Vagina (tissue), 2 donors: ENCODE results near the gene BEND3. TPM values are rescaled to one million over a fixed set of nuclear protein-coding genes. Genes with fewer than 3 reads are reported as not detected.

Source experiments
- DNase-seq, 2 donors: peaks; one replicate each; pipeline ENCODE4 v3.0.0-alpha.2; 2017; ENCODE audit errors: extremely low spot score in 2 of 2
- H3K27ac ChIP-seq: fragments of 200-600 bp; sonication (generic); one replicate; pipeline ENCODE4 v1.5.1; 2019
- H3K27me3 ChIP-seq: fragments of 200-600 bp; sonication (generic); one replicate; pipeline ENCODE4 v1.5.1; 2019
- H3K36me3 ChIP-seq, 2 donors: fragments of 200-600 bp; sonication (generic); one replicate each; pipeline ENCODE4 v1.5.1; 2017 to 2019
- H3K4me1 ChIP-seq: fragments of 200-600 bp; sonication (generic); one replicate; pipeline ENCODE4 v1.5.1; 2019
- H3K4me3 ChIP-seq, 2 donors: fragments of 200-600 bp; sonication (generic); 1 replicate in 1 of 2; 2 replicates in 1 of 2; pipeline ENCODE4 v1.5.1; 2016 to 2019
- H3K9me3 ChIP-seq: fragments of 200-600 bp; sonication (generic); one replicate; pipeline ENCODE4 v1.5.1; 2019
- POLR2A ChIP-seq, 2 donors: fragments of 450-650 bp; IDR thresholded peaks; one replicate each; pipeline ENCODE4 v1.6.1; 2017; ENCODE audit warnings: antibody characterized with exemption in 2 of 2, mild to moderate bottlenecking in 2 of 2, moderate library complexity in 2 of 2
- POLR2AphosphoS5 ChIP-seq, 2 donors: sonication (generic); formaldehyde crosslinking; IDR thresholded peaks; one replicate each; pipeline ENCODE4 v1.9.0; 2017; ENCODE audit warnings: antibody characterized with exemption in 2 of 2, mild to moderate bottlenecking in 2 of 2, low read depth in 1 of 2; ENCODE audit not compliant: insufficient read depth in 1 of 2
- intact Hi-C: fragments of 100-400 bp; cut with DNase I; formaldehyde crosslinking; loops from one replicate; pipeline ENCODE4 v1.15.1; 2023
- total RNA-seq: library from RNA; depleted of rRNA; stranded (reverse); fragments of >200 nt; gene quantifications from one replicate; pipeline ENCODE4 v1.2.3, GENCODE V29; 2016
- TF ChIP-seq, protein P1 (sequence below), 3 experiments: fragments of 450-650 bp in 2 of 3; fragments of 200-600 bp in 1 of 3; sonication (generic) in 1 of 3; IDR thresholded peaks; one replicate each; pipeline ENCODE4 v1.5.1; 2017 to 2019; ENCODE audit warnings: antibody characterized with exemption in 3 of 3, mild to moderate bottlenecking in 2 of 3, moderate library complexity in 2 of 3

BEND3 gene
- total RNA-seq, 1 donor from 2014 or later = 2.0 TPM

GRCh38 chr6:107124934-107125348 lies 9.6 kb upstream of the BEND3 start:
- intact Hi-C loops = no loop called here
- H3K27ac ChIP-seq = no peak overlapping the region
- DNase-seq = no peak
- no peak overlapping the region for H3K4me3 ChIP-seq
- no peak for TF ChIP-seq POLR2AphosphoS5 (IDR thresholded peaks at IDR 0.05; ENCODE audit: insufficient read depth in 1 of 2, low read depth in 1 of 2)
- TF ChIP-seq, protein P1, sequence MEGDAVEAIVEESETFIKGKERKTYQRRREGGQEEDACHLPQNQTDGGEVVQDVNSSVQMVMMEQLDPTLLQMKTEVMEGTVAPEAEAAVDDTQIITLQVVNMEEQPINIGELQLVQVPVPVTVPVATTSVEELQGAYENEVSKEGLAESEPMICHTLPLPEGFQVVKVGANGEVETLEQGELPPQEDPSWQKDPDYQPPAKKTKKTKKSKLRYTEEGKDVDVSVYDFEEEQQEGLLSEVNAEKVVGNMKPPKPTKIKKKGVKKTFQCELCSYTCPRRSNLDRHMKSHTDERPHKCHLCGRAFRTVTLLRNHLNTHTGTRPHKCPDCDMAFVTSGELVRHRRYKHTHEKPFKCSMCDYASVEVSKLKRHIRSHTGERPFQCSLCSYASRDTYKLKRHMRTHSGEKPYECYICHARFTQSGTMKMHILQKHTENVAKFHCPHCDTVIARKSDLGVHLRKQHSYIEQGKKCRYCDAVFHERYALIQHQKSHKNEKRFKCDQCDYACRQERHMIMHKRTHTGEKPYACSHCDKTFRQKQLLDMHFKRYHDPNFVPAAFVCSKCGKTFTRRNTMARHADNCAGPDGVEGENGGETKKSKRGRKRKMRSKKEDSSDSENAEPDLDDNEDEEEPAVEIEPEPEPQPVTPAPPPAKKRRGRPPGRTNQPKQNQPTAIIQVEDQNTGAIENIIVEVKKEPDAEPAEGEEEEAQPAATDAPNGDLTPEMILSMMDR (IDR thresholded peaks at IDR 0.05) = no peak
- no peak for TF ChIP-seq POLR2A (IDR thresholded peaks at IDR 0.05)
- no peaks in the 10 kb centered on the region for H3K36me3 ChIP-seq
- no peaks in the 10 kb centered on the region for H3K9me3 ChIP-seq
- H3K27me3 ChIP-seq = no peaks in the 10 kb centered on the region
- no peaks in the 10 kb centered on the region for H3K4me1 ChIP-seq

GRCh38 chr6:107123501-107123900 lies 8.2 kb upstream of the BEND3 start:
- intact Hi-C loops = no loop called here
- H3K9me3 ChIP-seq = no peaks in the 10 kb centered on the region
- TF ChIP-seq POLR2A (IDR thresholded peaks at IDR 0.05) = no peak
- TF ChIP-seq, protein P1 (IDR thresholded peaks at IDR 0.05) = no peak
- TF ChIP-seq POLR2AphosphoS5 (IDR thresholded peaks at IDR 0.05; ENCODE audit: insufficient read depth in 1 of 2, low read depth in 1 of 2) = no peak
- H3K27ac ChIP-seq = no peak overlapping the region
- H3K36me3 ChIP-seq = no peaks in the 10 kb centered on the region
- no peaks in the 10 kb centered on the region for H3K27me3 ChIP-seq
- H3K4me3 ChIP-seq = no peak overlapping the region
- DNase-seq = no peak
- H3K4me1 ChIP-seq = no peaks in the 10 kb centered on the region

- intact Hi-C loops = no loop called here
- DNase-seq = no peak
- no peak for TF ChIP-seq POLR2AphosphoS5 (IDR thresholded peaks at IDR 0.05; ENCODE audit: insufficient read depth in 1 of 2, low read depth in 1 of 2)
- TF ChIP-seq, protein P1 (IDR thresholded peaks at IDR 0.05) = no peak
- Histone ChIP-seq H3K27ac (no peak overlapping the region), H3K27me3 (no peaks in the 10 kb centered on the region), H3K36me3 (no peaks in the 10 kb centered on the region), H3K4me1 (no peaks in the 10 kb centered on the region), H3K4me3 (no peak overlapping the region), H3K9me3 (no peaks in the 10 kb centered on the region)
Observed at GRCh38 chr6:107122748-107123147, 7.4 kb upstream of the BEND3 start.

GRCh38 chr6:107121964-107122495 lies 6.7 kb upstream of the BEND3 start:
- H3K27ac ChIP-seq = no peak overlapping the region
- no peak for TF ChIP-seq POLR2A (IDR thresholded peaks at IDR 0.05)
- TF ChIP-seq, protein P1 (IDR thresholded peaks at IDR 0.05) = no peak
- no peaks in the 10 kb centered on the region for H3K4me1 ChIP-seq
- H3K4me3 ChIP-seq = no peak overlapping the region
- H3K27me3 ChIP-seq = no peaks in the 10 kb centered on the region
- DNase-seq = no peak
- no peaks in the 10 kb centered on the region for H3K36me3 ChIP-seq
- intact Hi-C loops = no loop called here
- H3K9me3 ChIP-seq = no peaks in the 10 kb centered on the region

GRCh38 chr6:107121266-107121665 lies 6.0 kb upstream of the BEND3 start:
- no peak for DNase-seq
- H3K4me1 ChIP-seq = peaks cover 6% of the 10 kb centered on the region
- no peaks in the 10 kb centered on the region for H3K27me3 ChIP-seq
- H3K36me3 ChIP-seq = no peaks in the 10 kb centered on the region
- no peak overlapping the region for H3K27ac ChIP-seq
- intact Hi-C loops = no loop called here
- TF ChIP-seq POLR2AphosphoS5 (IDR thresholded peaks at IDR 0.05; ENCODE audit: insufficient read depth in 1 of 2, low read depth in 1 of 2) = no peak
- TF ChIP-seq, protein P1 (IDR thresholded peaks at IDR 0.05) = no peak
- no peak for TF ChIP-seq POLR2A (IDR thresholded peaks at IDR 0.05)
- no peak overlapping the region for H3K4me3 ChIP-seq
- H3K9me3 ChIP-seq = no peaks in the 10 kb centered on the region
